Gastroesophageal sphincter (tissue), 4 donors: ENCODE results near the gene FAAP20. TPM values are rescaled to one million over a fixed set of nuclear protein-coding genes. Genes with fewer than 3 reads are reported as not detected.
A peak's percentile ranks its signal among the peaks of the same experiment; 100 is the strongest.

Source experiments
- ATAC-seq: fragments of 150-250 bp; one replicate; pipeline ENCODE4 v1.9.1; 2016; ENCODE audit warnings: mild to moderate bottlenecking, moderate library complexity
- H3K27ac ChIP-seq, 4 donors: fragments of 200-600 bp; sonication (generic) in 3 of 4; 1 replicate in 3 of 4; 2 replicates in 1 of 4; pipeline ENCODE4 v1.5.1; 2016 to 2019
- H3K27me3 ChIP-seq: fragments of 200-600 bp; sonication (generic); one replicate; pipeline ENCODE4 v1.5.1; 2019
- H3K36me3 ChIP-seq, 2 donors: fragments of 200-600 bp; sonication (generic); one replicate each; pipeline ENCODE4 v1.5.1; 2019; ENCODE audit warnings: control low read depth in 1 of 2
- H3K4me1 ChIP-seq, 3 donors: fragments of 200-600 bp; sonication (generic); 1 replicate in 2 of 3; 2 replicates in 1 of 3; pipeline ENCODE4 v1.5.1; 2016 to 2019; ENCODE audit warnings: control low read depth in 2 of 3
- H3K4me3 ChIP-seq, 2 donors: fragments of 200-600 bp; sonication (generic); one replicate each; pipeline ENCODE4 v1.5.1; 2019; ENCODE audit warnings: mild to moderate bottlenecking in 1 of 2, moderate library complexity in 1 of 2
- H3K9me3 ChIP-seq, 3 donors: fragments of 200-600 bp; sonication (generic); one replicate each; pipeline ENCODE4 v1.5.1; 2017 to 2019; ENCODE audit warnings: control low read depth in 2 of 3
- CTCF ChIP-seq, 4 experiments: fragments of 200-600 bp in 2 of 4; fragments of 450-650 bp in 2 of 4; sonication (generic) in 1 of 4; IDR thresholded peaks; one replicate each; pipeline ENCODE4 v1.5.1; 2017 to 2019; ENCODE audit warnings: antibody characterized with exemption in 4 of 4, mild to moderate bottlenecking in 2 of 4, moderate library complexity in 2 of 4
- EP300 ChIP-seq: sonication (generic); formaldehyde crosslinking; IDR thresholded peaks from one replicate; pipeline ENCODE4 v1.6.1; 2017; ENCODE audit warnings: antibody characterized with exemption, mild to moderate bottlenecking
- POLR2A ChIP-seq, 2 donors: fragments of 450-650 bp; IDR thresholded peaks; one replicate each; pipeline ENCODE4 v1.6.1; 2017; ENCODE audit warnings: antibody characterized with exemption in 2 of 2, mild to moderate bottlenecking in 2 of 2, moderate library complexity in 1 of 2
- POLR2AphosphoS5 ChIP-seq: sonication (generic); formaldehyde crosslinking; IDR thresholded peaks from one replicate; pipeline ENCODE4 v1.6.1; 2017; ENCODE audit warnings: antibody characterized with exemption
- WGBS, 2 donors: methylation state at CpG; one replicate each; pipeline ENCODE4 v1.1.5; 2018; ENCODE audit warnings: low coverage in 1 of 2; 5-methylcytosine and 5-hydroxymethylcytosine counted together
- total RNA-seq, 4 donors: library from RNA; depleted of rRNA; stranded (reverse); fragments of >200 nt; gene quantifications; one replicate each; pipeline ENCODE4 v1.1.0, GENCODE V29; 2016

Gene FAAP20
- total RNA-seq, 4 donors from 2014 or later = 25.8 to 51.1 (median 43.3) TPM

- Histone ChIP-seq H3K4me3 (no peak overlapping the region), H3K27me3 (no peaks in the 10 kb centered on the region), H3K4me1 (peaks cover 0 to 13% (median 0%) of the 10 kb centered on the region in 3 donors), H3K36me3 (peaks cover 0 to 11% of the 10 kb centered on the region in 2 donors), H3K9me3 (no peaks in the 10 kb centered on the region), H3K27ac (no peak overlapping the region)
- no peak for ATAC-seq
- no peak for TF ChIP-seq POLR2A (IDR thresholded peaks at IDR 0.05)
- TF ChIP-seq EP300 = no peak
- no peak for TF ChIP-seq CTCF (IDR thresholded peaks at IDR 0.05)
- no peak for TF ChIP-seq POLR2AphosphoS5
- WGBS, 2 donors = 61 to 95% methylated on average over 2 to 4 of the region's 10 CpGs
Measured at GRCh38 chr1:2176615-2177014, 18.0 kb downstream of the FAAP20 start.

- Histone ChIP-seq H3K36me3 (peaks cover 0 to 11% of the 10 kb centered on the region in 2 donors), H3K9me3 (no peaks in the 10 kb centered on the region), H3K27me3 (no peaks in the 10 kb centered on the region), H3K4me1 (peaks cover 0 to 13% (median 0%) of the 10 kb centered on the region in 3 donors), H3K4me3 (no peak overlapping the region), H3K27ac (no peak overlapping the region)
- 75% methylated on average over 14 of the region's 42 CpGs; no CpG with 5 or more reads in 1 of the 2 donors for WGBS, 2 donors
- no peak for ATAC-seq
- no peak for TF ChIP-seq POLR2AphosphoS5
Measured at GRCh38 chr1:2175681-2176454, 18.7 kb downstream of the FAAP20 start.

GRCh38 chr1:2175055-2175414 is 19.5 kb downstream of the FAAP20 start:
- H3K36me3 ChIP-seq = peaks cover 0 to 11% of the 10 kb centered on the region in 2 donors
- WGBS, 2 donors = 48 to 57% methylated on average over 3 to 9 of the region's 9 CpGs
- H3K4me1 ChIP-seq = peaks cover 0 to 13% (median 0%) of the 10 kb centered on the region in 3 donors
- ATAC-seq = no peak
- H3K9me3 ChIP-seq = no peaks in the 10 kb centered on the region
- peak overlapping the region in 3 of 4 donors; percentile 69 to 81 (median 72) for H3K27ac ChIP-seq
- H3K27me3 ChIP-seq = no peaks in the 10 kb centered on the region
- peak overlapping the region; percentile 32 to 58 for H3K4me3 ChIP-seq
- TF ChIP-seq CTCF (IDR thresholded peaks at IDR 0.05) (no peak), POLR2AphosphoS5 (no peak), POLR2A (IDR thresholded peaks at IDR 0.05) (no peak), EP300 (no peak)

GRCh38 chr1:2174348-2175054 is 20.1 kb downstream of the FAAP20 start:
- Histone ChIP-seq H3K4me3 (peak overlapping the region; percentile 32 to 58), H3K27me3 (no peaks in the 10 kb centered on the region), H3K4me1 (peaks cover 0 to 13% (median 0%) of the 10 kb centered on the region in 3 donors), H3K9me3 (no peaks in the 10 kb centered on the region), H3K27ac (peak overlapping the region in 3 of 4 donors; percentile 69 to 81 (median 72)), H3K36me3 (peaks cover 0 to 11% of the 10 kb centered on the region in 2 donors)
- TF ChIP-seq CTCF (IDR thresholded peaks at IDR 0.05) (peak in 3 of 4 experiments; percentile 91 to 97 (median 94)), POLR2A (IDR thresholded peaks at IDR 0.05) (no peak)
- ATAC-seq = peak; percentile 87
- 10 to 19% methylated on average over 2 to 10 of the region's 31 CpGs for WGBS, 2 donors

DNA sequence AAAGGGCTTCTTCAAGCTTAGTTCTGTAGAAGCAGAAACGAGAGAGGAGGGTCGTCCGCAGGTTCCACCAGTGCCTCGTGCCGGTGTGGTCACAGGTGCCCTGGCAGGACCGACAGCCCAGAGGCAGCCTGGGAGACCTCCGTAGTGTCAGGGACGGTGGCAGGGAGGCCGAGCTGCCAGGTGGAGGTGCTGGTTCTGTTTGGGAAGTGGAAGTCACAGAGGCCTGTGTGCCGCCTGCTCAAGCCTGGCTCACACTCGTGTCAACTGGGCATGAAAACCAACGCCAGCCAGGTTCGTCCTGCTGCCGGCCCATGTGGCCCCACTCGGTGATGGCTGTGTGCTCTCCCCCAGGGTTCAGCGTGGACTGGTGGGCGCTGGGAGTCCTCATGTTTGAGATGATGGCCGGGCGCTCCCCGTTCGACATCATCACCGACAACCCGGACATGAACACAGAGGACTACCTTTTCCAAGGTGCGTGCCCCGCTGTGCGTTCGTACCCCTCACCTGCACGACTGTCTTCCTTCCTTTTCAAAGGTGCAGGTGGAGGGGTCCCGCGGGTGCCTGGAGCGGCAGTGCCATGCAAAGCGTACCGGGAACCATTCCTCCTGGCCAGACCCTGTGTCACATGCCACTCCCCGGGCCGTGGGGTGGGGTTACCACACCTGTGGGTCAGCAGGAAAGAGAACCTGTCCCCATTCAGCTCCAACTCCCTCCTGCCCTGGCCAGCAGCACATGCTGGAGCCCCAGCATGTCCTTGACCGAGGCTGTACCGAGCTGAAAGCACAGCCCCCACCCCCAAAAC is 20.8 kb downstream of the FAAP20 start:
- TF ChIP-seq EP300 (no peak), POLR2A (IDR thresholded peaks at IDR 0.05) (no peak), CTCF (IDR thresholded peaks at IDR 0.05) (no peak), POLR2AphosphoS5 (no peak)
- H3K9me3 ChIP-seq = no peaks in the 10 kb centered on the region
- H3K27ac ChIP-seq = peak overlapping the region in 2 of 4 donors; percentile 72 to 81
- 13 to 54% methylated on average over 3 to 7 of the region's 37 CpGs for WGBS, 2 donors
- no peaks in the 10 kb centered on the region for H3K27me3 ChIP-seq
- H3K4me1 ChIP-seq = peaks cover 0 to 13% (median 0%) of the 10 kb centered on the region in 3 donors
- ATAC-seq = no peak
- H3K4me3 ChIP-seq = peak overlapping the region in 1 of 2 donors; percentile 58
- peaks cover 0 to 11% of the 10 kb centered on the region in 2 donors for H3K36me3 ChIP-seq
